HTR-8/SVneo (cell line): ENCODE data around the gene KIAA1549.

Source experiments
- DNase-seq: peaks from one replicate; pipeline ENCODE4 v3.0.0; 2011; ENCODE audit warnings: low spot score, mixed read lengths; ENCODE audit not compliant: insufficient read length
- FAIRE-seq: peaks from 2 replicates; lab custom pipeline; 2011; peaks lifted over from hg19 to GRCh38; lab: Jason Lieb, UNC

The KIAA1549 gene

DNA sequence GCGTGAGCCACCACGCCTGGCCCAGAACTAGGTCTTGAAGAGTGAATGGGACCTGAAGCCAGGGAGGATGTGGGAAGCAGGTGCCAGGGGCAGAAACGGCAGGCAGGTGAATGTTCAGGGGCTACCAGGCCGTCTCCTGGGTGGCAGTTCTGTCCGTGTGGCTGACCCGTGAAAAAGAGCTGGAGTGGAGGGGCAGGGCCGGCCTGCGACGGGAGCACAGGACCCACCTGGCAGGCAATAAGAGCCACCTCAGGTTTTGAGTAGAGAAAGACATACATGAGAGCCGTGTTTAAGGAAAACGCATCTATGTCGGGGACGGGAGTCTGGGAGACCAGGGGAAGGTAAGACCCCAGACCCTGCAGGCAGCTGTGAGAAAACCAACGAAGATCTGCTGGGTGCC lies 112.5 kb downstream of the KIAA1549 start:
- no peak for DNase-seq
- no peak for FAIRE-seq

DNA sequence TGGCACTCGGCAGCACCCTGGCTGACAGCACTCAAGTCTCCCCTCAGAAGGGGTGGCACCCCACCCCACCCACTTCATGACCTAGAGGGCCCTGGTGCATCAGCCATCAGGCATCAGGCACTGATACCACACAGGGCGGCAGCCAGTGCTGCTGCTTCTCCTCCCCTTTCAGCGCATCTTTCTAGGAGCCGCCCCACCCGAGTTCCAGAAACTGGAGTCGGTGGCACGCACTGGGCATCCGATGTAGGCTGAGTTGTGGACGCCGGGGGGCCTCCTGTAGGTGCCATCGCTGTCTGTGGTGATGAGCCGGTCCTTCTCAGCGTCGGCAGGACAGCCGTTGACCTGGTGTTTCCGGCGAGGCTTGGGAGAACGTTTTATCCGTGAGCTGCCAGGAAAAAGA lies 113.4 kb downstream of the KIAA1549 start:
- FAIRE-seq (no peak), DNase-seq (no peak)

DNA sequence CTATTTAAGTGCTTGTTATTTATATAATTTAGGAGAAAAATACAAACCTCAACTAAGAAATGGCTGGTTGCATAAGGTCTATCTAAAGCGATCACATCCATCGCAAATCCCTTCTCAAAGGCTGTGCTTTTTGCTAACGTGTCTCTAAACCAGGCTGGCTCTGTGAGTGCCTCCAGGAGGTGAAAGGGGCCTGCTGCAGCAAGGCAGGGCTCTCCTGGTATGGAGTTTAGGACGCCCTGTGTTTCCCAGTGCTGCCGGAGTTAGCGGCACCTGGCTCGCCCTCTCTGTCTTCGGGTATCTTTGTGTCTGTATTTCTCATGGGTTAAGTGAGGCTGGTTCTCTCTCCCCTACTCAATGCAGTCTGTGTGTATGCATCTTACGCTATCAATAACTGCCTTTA lies 114.8 kb downstream of the KIAA1549 start:
- no peak for FAIRE-seq

DNA sequence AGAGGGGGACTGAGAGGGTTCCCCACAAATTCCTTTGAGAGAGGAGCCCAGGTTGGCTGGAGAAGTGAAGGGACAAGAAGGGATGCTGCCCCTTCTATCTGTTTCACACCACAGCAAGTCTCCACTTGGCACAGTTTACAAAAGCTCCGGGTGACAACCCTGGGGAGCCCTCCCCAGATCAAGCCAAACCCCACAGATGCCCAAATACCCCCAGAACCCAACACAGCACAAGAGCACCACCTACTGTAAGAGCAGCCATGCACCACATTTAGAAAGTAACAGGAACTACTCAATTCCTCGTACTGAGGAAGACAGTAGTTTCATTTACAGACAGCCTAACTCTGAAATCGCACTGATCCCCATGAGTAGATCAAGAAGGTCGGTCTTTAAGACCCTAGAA lies 115.3 kb downstream of the KIAA1549 start:
- DNase-seq, result no peak
- FAIRE-seq, result no peak

More for the DNA sequence above, 114.8 kb downstream of the KIAA1549 start:
- no peak for DNase-seq

DNA sequence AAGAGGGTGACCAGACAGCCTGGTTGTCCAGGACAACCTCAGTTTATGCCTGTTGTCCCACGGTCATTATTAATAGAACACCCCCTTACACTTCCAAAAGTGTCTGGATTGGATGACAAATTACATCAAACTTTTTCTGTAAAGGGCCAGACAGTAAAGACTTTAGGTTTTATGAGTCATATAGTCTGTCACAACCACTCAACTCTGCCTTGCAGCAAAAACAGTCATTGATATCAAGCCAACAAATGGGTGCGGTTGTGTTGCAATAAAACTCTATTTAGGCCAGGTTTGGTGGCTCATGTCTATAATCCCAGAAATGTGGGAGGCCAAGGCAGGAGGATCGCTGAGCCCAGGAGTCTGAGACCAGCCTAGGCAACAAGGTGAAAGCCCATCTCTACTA lies 116.5 kb downstream of the KIAA1549 start:
- FAIRE-seq, result no peak
- peak; percentile 34 for DNase-seq

DNA sequence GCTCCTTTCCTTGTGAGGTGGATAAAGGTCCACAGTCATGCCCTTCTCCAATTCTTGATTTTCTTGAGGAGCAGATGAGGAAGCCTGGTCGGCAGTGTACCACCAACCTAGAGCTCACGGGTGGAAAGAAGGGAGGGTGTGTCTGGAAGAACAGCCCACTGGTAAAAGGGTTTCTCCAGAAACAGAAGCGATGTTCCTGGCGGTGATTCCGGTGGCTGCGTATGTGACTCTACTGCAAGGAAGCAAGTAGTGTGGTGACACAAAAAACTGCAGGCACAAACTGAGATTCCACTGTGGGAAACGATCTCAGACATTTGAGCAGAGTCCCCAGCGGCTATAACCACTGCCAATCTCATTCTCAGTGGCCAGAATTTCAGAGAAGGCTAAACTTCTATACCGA lies 117.3 kb downstream of the KIAA1549 start:
- DNase-seq (no peak), FAIRE-seq (no peak)

DNA sequence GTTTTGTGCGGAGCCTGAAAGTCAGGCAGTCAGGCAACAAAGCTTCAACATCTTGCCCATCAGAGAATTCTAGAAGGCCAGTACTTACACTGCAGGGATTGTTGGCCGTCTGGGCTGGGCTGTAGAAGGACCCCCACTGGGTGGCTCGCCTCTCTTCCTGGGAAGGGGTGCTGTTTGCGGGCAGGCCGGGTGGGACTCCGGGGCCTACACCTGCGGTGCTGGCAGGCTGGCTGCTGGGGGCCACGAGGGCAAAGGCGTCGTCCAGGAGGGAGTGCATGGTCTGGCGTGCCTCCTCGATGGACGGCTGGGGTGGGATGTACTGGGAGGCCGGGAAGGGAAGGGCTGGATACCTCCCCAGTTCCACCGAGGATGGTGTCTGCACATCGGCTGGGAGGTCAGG lies 120.1 kb downstream of the KIAA1549 start:
- DNase-seq (no peak), FAIRE-seq (no peak)

DNA sequence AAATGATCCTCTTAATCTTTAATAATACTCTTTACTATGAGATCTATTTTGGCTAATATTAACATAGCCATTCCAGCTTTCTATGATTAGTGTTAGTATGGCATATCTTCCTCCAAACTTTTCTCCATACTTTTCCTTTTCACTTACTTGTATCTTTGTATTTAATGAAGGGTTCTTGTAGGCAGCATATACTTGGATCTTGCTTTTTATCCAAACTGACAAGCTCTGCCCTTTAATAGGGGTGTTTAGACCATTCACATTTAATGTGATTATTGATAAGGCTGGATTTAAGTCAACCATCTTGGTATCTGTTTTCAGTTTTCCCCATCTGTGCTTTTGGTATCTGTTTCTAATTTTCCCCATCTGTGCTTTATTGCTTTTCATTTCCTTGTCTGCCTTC lies 123.5 kb downstream of the KIAA1549 start:
- DNase-seq (no peak), FAIRE-seq (no peak)

DNA sequence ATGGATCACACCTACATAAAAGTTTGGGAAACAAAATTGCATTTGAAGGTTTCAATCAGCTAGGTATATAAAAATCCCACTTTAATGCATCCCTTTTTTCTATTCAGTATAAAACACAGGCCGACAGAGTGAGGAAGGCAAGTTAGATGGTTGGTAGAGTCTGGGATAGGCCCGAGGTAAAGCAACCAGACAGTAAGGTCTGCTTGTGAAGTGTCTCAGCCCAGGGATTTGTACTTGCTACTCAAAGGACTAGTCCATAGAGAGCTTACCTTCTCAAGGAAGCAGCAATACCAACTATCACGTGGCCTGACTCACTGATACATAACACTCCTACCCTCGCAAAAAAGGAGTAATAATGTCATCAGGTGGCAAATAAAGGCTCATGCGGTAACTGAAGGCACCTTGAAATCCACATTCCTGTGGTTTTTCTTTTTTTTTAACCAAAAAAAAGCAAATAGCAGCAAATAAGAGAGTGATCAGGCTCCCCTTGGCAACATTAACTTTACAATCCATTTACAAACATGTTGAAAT lies 127.0 kb downstream of the KIAA1549 start:
- DNase-seq, result no peak
- no peak for FAIRE-seq

DNA sequence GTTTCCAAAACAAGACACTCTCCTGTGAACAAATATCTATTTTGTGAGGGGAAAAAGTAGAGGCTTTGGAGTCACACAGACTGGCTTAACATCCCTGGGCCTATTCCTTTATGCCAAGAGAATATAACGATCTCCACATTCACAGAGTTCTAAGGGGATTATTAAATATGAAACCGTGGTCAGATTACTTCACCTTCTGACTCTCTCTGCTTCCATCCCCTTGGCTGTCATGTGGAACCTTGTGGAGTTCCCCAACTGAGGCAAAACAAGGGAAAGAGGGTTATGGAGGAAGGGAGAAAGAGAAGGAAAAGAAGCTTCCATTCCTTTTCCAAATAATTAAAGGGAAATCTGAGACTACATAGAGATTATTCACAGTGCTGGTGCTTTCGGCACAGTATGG lies 127.7 kb downstream of the KIAA1549 start:
- DNase-seq, result no peak
- no peak for FAIRE-seq

DNA sequence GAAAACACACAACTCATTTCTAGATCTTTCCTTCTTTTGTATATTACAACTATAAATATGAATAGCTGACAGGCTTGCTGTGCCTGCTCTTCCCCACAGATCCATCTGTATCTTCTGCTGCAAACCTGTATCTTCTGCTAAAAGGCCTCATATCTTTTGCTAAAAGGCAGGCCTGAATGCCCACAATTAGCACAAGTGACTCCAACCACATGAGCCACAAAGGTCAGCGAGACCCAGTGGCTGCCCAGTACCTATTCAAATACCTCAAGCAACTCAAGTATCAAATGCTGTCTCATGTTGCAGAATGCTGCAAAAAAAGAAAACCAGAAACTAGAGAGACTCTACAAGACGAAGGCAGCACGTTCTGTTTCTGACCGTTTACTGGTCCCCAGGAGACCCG lies 128.7 kb downstream of the KIAA1549 start:
- FAIRE-seq (no peak), DNase-seq (no peak)

DNA sequence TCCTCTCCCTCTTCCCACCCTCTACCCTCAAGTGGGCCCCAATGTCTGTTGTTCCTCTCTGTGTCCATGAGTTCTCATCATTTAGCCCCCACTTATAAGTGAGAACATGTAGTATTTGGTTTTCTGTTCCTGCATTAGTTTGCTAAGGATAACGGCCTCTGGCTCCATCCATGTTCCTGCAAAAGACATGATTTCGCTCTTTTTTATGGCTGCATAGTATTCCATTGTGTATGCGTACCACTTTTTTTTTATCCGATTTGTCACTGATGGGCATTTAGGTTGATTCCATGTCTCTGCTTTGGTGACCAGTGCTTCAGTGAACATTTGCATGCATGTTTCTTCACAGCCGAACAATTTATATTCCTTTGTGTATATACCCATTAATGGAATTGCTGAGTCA lies 131.5 kb downstream of the KIAA1549 start:
- no peak for DNase-seq
- no peak for FAIRE-seq

DNA sequence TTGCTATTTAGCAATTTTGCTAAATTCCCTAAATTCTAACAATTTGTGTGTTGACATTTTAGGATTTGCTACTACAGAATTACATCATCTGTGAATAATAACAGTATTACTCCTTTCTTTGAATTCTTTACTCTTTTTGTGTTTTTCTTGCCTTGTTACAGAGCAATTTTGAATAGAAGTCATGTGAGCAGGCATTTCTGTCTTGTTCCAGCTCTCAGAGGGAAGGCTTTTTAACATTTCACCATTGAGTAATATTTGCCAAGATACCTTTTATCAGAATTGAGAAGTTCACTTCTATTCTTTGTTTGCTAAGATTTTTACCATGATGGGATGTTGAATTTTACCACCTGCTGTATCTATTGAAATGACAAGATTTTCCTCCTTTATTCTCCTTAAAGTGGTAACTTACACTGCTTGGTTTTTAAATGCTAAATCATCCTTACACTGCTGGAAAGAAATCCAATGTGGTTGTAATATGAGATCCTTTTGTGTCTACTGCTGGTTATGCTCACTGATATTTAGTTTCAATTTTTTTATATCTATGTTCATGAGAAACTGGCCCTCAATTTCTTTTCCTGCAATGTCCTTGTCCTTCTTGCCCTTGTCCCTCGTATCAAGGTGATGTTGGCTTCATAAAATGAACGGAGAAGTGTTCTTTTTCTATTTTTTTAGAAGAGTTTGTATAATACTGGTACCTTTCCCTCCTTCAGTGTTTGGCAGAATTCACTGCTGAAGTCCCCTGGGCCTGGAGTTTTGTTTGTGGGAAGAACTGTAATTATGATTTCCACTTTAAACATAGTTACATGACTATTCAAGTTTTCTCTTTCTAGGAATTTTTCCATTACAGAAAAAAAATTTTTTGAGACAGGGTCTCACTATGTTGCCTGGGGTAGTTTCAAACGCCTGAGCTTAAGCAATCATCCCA lies 132.9 kb downstream of the KIAA1549 start:
- FAIRE-seq (no peak), DNase-seq (no peak)

DNA sequence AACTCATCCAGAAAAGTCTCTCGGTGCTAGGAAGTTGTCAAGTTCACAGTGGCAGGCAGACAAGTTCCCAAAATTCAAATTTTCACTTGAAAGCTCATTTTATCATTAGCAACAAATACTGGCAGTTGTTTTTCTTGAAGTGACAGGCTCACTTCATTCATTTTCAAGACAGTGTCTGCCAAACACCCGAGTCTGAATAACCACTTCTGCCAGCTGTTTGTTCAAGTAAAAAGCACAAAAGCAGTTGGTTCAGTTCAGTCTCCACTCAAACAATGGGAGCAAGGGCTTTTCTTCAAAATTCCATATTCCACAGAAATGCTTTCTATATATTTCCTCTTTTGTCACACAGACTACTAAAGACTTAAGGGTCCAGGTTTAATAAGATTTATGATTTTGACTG lies 135.5 kb downstream of the KIAA1549 start:
- DNase-seq (no peak), FAIRE-seq (no peak)

DNA sequence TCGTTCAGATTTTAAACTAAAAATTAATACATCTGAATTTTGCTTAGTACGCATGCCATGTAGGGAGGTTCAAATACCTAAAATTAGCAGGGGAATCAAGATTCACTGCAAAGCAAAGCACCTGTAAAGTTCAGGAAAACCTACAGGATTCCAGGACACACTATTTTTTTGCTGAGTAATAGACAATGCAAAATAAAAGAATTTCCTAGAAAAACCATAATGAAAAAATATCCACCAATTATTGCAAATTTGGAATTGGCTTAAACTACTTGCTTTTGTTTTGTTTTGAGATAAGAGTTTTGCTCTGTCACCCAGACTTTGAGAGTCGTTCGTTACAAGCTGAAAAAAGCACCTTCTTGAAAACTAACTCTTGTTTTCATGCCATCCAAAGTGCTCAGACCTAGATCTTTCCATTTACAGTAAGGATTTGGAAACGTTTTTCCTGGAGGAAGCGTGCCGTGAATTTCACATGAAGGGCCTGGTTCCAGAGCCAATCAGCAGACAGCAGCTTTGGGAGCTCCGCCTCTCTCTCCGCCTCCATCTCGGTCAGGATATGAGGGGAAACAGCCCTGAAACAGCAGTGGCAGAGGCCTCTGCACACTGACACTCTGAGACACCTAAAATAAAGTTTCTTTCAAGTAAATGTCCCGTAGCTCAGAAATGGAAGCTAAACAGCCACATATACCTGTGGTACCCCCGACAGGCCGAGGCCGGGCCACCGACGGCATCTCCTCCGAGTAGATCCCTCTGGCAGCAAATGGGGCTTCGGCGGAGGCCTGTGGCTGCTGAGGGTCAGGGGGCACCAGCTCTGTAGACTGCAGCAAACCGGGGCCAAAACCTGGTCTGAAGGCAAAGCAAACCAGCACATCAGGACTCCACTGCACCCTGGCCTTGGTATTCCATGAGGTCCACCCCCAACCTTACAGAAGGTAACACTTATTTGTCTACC lies 137.3 kb downstream of the KIAA1549 start:
- no peak for FAIRE-seq
- DNase-seq, result no peak

DNA sequence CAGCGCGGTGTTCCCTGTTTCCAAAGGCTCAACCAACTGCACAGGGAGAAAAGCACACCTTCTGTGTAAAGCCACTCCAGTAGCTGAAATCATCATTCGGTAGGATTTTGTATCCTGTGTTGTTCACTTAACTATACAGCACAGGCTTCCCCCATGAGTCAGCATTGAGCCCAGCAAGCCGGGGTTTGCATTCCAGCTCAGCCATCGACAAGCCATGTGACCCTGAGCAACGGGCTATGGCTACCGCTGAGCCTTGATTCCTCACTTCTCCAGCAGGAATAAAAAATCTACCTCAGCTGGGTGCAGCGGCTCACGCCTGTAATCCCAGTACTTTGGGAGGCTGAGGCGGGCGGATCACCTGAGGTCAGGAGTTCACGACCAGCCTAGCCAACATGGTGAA lies 139.1 kb downstream of the KIAA1549 start:
- FAIRE-seq (peak; percentile 62), DNase-seq (peak; percentile 52)

DNA sequence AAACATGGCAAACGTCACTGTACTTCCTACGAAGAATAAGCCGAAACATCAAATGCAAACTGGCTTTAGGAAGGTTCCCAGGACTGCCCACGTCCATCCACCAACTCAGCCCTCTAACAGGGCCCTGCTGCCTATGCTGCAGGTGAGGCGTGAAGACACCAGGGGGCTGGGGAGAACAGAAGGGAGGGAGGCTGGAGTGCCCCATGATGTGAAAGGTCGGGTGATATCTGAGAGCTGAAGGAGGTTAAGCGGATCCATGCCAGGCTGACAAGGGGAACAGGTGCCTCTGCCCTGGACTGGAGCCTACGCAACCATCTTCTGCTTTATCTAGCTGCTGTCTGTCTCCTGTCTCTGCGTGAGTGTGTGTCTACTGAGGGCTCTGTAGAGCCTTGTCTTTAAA lies 143.0 kb downstream of the KIAA1549 start:
- no peak for DNase-seq
- no peak for FAIRE-seq

DNA sequence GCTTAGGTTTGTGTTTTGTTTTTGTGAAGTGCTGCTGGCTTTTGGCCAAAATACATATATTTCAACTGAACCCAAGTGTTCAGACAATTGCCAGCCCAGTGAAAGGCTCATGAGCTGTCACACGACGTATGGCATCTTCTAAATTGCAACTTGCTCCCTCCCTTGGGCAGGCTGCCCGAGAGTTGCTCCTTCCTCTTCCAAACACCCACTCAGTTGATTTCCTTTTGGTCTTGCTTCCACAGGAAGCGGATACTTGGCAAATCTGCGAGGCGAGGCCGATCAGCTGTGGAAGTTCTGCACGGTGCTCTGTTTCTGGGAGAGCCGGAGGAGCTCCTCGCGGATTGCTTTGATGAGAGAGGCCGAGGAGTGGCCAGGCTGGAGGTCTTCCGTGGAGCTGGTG lies 143.6 kb downstream of the KIAA1549 start:
- DNase-seq (no peak), FAIRE-seq (no peak)

DNA sequence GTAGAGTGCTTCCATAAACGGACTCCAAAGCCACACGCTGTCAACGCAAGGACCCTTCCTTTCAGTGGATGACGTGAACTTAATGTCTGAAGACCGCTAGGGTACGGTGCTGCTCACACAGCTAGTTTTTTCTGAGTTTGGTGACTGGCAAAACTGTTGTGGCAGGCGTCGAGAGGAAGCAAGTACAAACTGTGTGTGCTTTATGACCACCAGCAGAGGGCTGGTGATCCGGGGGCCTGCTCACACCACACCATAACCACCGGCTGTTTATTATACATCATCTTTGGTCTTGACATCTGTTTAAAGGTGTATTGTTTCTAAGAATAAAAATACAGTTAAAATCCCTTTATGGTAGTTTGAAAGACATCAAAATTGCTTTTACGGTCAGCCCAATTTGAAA lies 146.1 kb downstream of the KIAA1549 start:
- DNase-seq, result no peak
- no peak for FAIRE-seq

DNA sequence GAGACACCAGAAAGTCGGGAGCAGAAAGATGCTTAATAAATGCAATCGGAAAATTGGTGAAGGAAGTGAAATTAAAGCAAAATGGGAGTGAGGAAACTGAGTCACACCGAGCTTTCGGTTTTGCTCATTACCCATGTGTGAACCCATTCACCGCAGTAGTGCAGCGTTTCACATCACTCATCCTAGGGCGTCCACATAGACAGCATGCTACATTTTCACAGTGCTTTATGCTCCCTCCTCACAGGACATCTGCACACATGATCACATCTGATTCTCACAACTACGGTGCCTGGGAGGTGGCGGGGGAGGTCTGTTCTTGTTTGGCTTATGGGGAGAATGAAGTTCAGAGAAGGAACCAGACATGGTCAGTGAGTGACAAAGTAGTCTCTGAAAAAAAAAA lies 146.6 kb downstream of the KIAA1549 start:
- DNase-seq (no peak), FAIRE-seq (no peak)

DNA sequence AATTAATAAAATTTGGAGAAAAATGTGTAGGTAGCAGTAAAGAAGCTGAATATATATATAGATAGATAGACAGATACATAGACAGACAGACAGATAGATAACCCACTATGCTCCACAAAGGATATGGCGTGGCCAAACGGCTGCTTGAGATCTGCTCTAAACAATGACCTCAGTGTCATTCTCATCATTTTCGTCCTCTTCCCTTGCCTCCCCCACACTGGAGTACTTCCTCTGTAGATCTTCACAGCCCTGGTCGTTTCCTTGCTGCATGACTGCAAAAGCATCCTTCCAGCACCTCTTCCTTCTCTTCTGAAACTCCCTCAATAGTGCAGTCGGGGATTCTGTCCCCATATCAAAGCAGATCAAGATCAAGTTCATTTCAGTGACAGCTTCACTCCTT lies 147.6 kb downstream of the KIAA1549 start:
- no peak for DNase-seq
- no peak for FAIRE-seq
